Nephron progenitor cell (in vitro differentiated cells): ENCODE data around the gene PODXL.

Experiments used
- DNase-seq: peaks from one replicate; pipeline ENCODE4 v3.0.0; 2021
- H3K27ac Mint-ChIP-seq: 2 replicates; pipeline ENCODE4 v1.8.0; 2021; ENCODE audit warnings: mild to moderate bottlenecking, moderate library complexity, mixed read lengths
- H3K27me3 Mint-ChIP-seq: 2 replicates; pipeline ENCODE4 v1.8.0; 2021; ENCODE audit warnings: mild to moderate bottlenecking, low read depth, mixed read lengths; ENCODE audit not compliant: poor library complexity
- H3K36me3 Mint-ChIP-seq: 2 replicates; pipeline ENCODE4 v1.8.0; 2021; ENCODE audit warnings: low read depth, mixed read lengths
- H3K4me1 Mint-ChIP-seq: 2 replicates; pipeline ENCODE4 v1.8.0; 2021; ENCODE audit warnings: mixed read lengths
- H3K4me3 Mint-ChIP-seq: 2 replicates; pipeline ENCODE4 v1.8.0; 2021; ENCODE audit warnings: mild to moderate bottlenecking, moderate library complexity, mixed read lengths
- H3K9me3 Mint-ChIP-seq: 2 replicates; pipeline ENCODE4 v1.8.0; 2021; ENCODE audit warnings: mild to moderate bottlenecking, moderate library complexity, mixed read lengths
- CTCF ChIP-seq: fragments of 200-600 bp; sonication (generic); IDR thresholded peaks from 2 replicates; pipeline ENCODE4 v1.5.0; 2021; ENCODE audit warnings: antibody characterized with exemption

The PODXL gene

DNA sequence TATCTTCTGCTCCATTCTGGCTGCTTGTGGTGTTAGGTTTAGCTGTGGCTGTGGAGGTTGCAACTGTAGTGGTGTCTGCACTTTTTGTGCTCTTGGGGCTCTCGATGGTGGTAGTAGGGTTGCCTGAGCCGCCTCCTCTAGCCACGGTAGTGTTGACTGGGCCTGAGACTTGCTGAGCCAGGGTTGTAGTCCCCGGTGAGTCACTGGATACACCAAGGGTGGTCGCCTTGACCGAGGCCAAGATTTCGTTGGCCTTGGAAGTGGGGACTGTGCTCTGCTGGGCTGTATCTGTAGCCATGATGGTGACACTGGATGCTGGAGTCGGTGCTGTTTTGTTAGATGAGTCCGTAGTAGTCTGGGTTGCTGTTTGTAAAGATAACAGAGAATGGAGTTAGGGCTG lies 45.4 kb downstream of the PODXL start:
- no peak overlapping the region for H3K4me3 Mint-ChIP-seq
- H3K9me3 Mint-ChIP-seq = no peaks in the 10 kb centered on the region
- H3K27me3 Mint-ChIP-seq = peaks cover 9% of the 10 kb centered on the region
- no peak overlapping the region for H3K27ac Mint-ChIP-seq
- H3K4me1 Mint-ChIP-seq = peaks cover 9% of the 10 kb centered on the region
- DNase-seq = no peak
- no peaks in the 10 kb centered on the region for H3K36me3 Mint-ChIP-seq
- TF ChIP-seq CTCF = no peak

- Mint-ChIP-seq H3K4me3 (no peak overlapping the region), H3K36me3 (no peaks in the 10 kb centered on the region), H3K9me3 (no peaks in the 10 kb centered on the region), H3K27me3 (peaks cover 9% of the 10 kb centered on the region), H3K27ac (no peak overlapping the region), H3K4me1 (peaks cover 9% of the 10 kb centered on the region)
- no peak for DNase-seq
- no peak for TF ChIP-seq CTCF
These were observed 46.6 kb downstream of the PODXL start for GRCh38 chr7:131509781-131510180.

- Mint-ChIP-seq H3K36me3 (no peaks in the 10 kb centered on the region), H3K4me1 (peaks cover 9% of the 10 kb centered on the region), H3K27ac (no peak overlapping the region), H3K27me3 (peaks cover 9% of the 10 kb centered on the region), H3K9me3 (no peaks in the 10 kb centered on the region), H3K4me3 (no peak overlapping the region)
- DNase-seq = no peak
- no peak for TF ChIP-seq CTCF
These were observed 47.5 kb downstream of the PODXL start for GRCh38 chr7:131508754-131509486.

DNA sequence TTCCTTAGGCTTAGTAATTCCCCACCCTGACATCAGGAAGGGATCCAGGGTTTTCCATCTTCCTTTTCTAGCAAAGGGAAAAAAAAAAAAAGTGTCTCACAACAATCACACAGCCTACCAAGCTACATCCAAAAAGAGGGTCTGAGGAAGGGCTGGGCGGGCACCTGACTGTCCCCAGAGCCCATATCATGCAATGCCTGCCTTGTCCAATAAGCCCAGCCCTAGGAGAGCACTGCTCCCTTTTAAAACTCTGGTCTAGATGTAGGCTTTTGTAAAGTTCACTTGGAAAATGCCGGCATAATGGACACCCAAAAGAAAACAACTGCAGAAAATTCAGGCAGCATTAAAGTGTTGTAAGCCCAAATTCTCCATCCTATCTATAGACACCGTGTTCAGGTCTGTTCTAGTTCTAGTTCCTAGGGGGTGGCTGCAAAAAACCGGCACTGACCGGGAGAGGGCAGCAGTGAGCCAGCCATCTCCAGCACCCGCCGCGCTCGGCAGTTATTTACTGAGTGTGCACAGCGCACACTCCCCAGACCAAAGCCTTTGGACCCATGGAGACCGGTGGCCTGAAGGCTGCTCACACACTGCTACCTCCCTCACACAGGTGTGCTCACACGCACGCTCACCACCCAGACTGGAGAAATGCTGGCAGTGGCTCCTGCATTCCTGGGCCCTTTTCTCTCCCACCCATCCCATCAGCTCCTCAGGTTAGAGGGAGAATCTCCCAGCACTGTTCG lies 48.7 kb downstream of the PODXL start:
- peaks cover 7% of the 10 kb centered on the region for H3K4me1 Mint-ChIP-seq

GRCh38 chr7:131506597-131506996 lies 49.8 kb downstream of the PODXL start:
- Mint-ChIP-seq H3K4me1 (peaks cover 19% of the 10 kb centered on the region), H3K4me3 (no peak overlapping the region), H3K27me3 (peaks cover 6% of the 10 kb centered on the region), H3K9me3 (no peaks in the 10 kb centered on the region), H3K27ac (peak overlapping the region; percentile 12), H3K36me3 (no peaks in the 10 kb centered on the region)
- no peak for DNase-seq
- no peak for TF ChIP-seq CTCF

More for the DNA sequence above, 48.7 kb downstream of the PODXL start:
- peaks cover 6% of the 10 kb centered on the region for H3K27me3 Mint-ChIP-seq
- H3K36me3 Mint-ChIP-seq = no peaks in the 10 kb centered on the region
- no peaks in the 10 kb centered on the region for H3K9me3 Mint-ChIP-seq
- peak; percentile 87 for TF ChIP-seq CTCF
- no peak overlapping the region for H3K4me3 Mint-ChIP-seq
- peak; percentile 86 for DNase-seq
- no peak overlapping the region for H3K27ac Mint-ChIP-seq
